Spleen (tissue), 11 donors: Measurements from ENCODE around the gene HS3ST4. TPM values are rescaled to one million over a fixed set of nuclear protein-coding genes. Genes with fewer than 3 reads are reported as not detected.

Experiments used
- DNase-seq: peaks from one replicate; pipeline ENCODE4 v3.0.0-alpha.2; 2020
- H3K27ac ChIP-seq, 8 donors: fragments of 200-600 bp; sonication (generic) in 7 of 8; 1 replicate in 4 of 8; 2 replicates in 4 of 8; pipeline versions ENCODE4 v1.5.0 to v1.8.0; 2016 to 2021; ENCODE audit warnings: inconsistent platforms in 4 of 8, mild to moderate bottlenecking in 4 of 8, moderate library complexity in 1 of 8
- H3K27me3 ChIP-seq, 7 donors: fragments of 200-600 bp; sonication (generic) in 6 of 7; replicated peaks in 1 of 7; 1 replicate in 4 of 7; 2 replicates in 3 of 7; pipeline versions ENCODE4 v1.5.0 to v1.8.0; 2016 to 2021; ENCODE audit warnings: inconsistent platforms in 3 of 7, mild to moderate bottlenecking in 1 of 7
- H3K36me3 ChIP-seq, 6 donors: fragments of 200-600 bp; sonication (generic) in 5 of 6; 1 replicate in 4 of 6; 2 replicates in 2 of 6; pipeline versions ENCODE4 v1.5.0 to v1.8.0; 2016 to 2021; ENCODE audit warnings: inconsistent platforms in 2 of 6
- H3K4me1 ChIP-seq, 6 donors: fragments of 200-600 bp; sonication (generic) in 5 of 6; 1 replicate in 3 of 6; 2 replicates in 3 of 6; pipeline versions ENCODE4 v1.5.0 to v1.8.0; 2016 to 2021; ENCODE audit warnings: inconsistent platforms in 3 of 6
- H3K4me3 ChIP-seq, 8 donors: fragments of 200-600 bp; sonication (generic) in 7 of 8; 1 replicate in 4 of 8; 2 replicates in 4 of 8; pipeline versions ENCODE4 v1.5.0 to v1.8.0; 2016 to 2021; ENCODE audit warnings: inconsistent platforms in 4 of 8, mild to moderate bottlenecking in 4 of 8, moderate library complexity in 2 of 8
- H3K9me3 ChIP-seq, 8 donors: fragments of 200-600 bp; sonication (generic) in 7 of 8; 1 replicate in 4 of 8; 2 replicates in 4 of 8; pipeline versions ENCODE4 v1.5.0 to v1.8.0; 2016 to 2021; ENCODE audit warnings: inconsistent platforms in 4 of 8
- CTCF ChIP-seq, 11 experiments: fragments of 200-600 bp in 7 of 11; fragments of 450-650 bp in 4 of 11; sonication (generic) in 4 of 11; IDR thresholded peaks in 8 of 11; conservative IDR thresholded peaks in 3 of 11; 1 replicate in 7 of 11; 2 replicates in 4 of 11; pipeline versions ENCODE4 v1.4.0 to v1.8.0; 2016 to 2021; ENCODE audit warnings: antibody characterized with exemption in 11 of 11, inconsistent platforms in 4 of 11, mild to moderate bottlenecking in 1 of 11
- POLR2A ChIP-seq, 3 donors: fragments of 450-650 bp; IDR thresholded peaks; one replicate each; pipeline ENCODE4 v1.5.1; 2017; ENCODE audit warnings: antibody characterized with exemption in 3 of 3, mild to moderate bottlenecking in 1 of 3
- POLR2AphosphoS5 ChIP-seq, 3 donors: sonication (generic); formaldehyde crosslinking; IDR thresholded peaks; one replicate each; pipeline ENCODE4 v1.5.1; 2017; ENCODE audit warnings: antibody characterized with exemption in 3 of 3
- WGBS, 5 donors: extraction: QIAGEN DNeasy Blood & Tissue Kit in 3 of 5; methylation state at CpG; one replicate each; pipeline versions ENCODE4 v1.1.5 to v1.1.7; 2013 to 2018; 5-methylcytosine and 5-hydroxymethylcytosine counted together
- intact Hi-C: fragments of 100-400 bp; cut with DNase I; formaldehyde crosslinking; loops from one replicate; pipeline ENCODE4 v1.15.0; 2023; ENCODE audit warnings: low total_unique reads
- polyA plus RNA-seq, 3 donors: library from polyadenylated mRNA; stranded (reverse); fragments of 200-250 nt; gene quantifications; one replicate each; pipeline ENCODE4 v1.2.1, GENCODE V29; 2013
- total RNA-seq, 7 donors: library from RNA; depleted of rRNA in 3 of 7; stranded (reverse); fragments of >200 nt in 3 of 7; fragmentation: NEBNext Ultra II Directional in 4 of 7; extraction: Animal tissue kit (Norgen Biotek cat#: 25700) in 4 of 7; gene quantifications; one replicate each; pipeline versions ENCODE4 v1.1.0 to v1.2.1, GENCODE V29; 2016 to 2021
- donor health status: healthy with polysubstance abuse.
- donor health status: DM: no; HTN: no; CAD: no; lungs with moderate emphysema.
- donor health status: DM: no; HTN: no; CAD: no.
- donor health status: Bipolar disorder and iron deficiency.
- donor health status: healthy.
- donor health status: DM: no; HTN: no; CAD: no.
- donor health status: DM: yes; HTN: yes; CAD: no.

HS3ST4 gene
- total and polyA plus RNA-seq, 10 donors = 0.08 to 4.2 (median 1.9) TPM

GRCh38 chr16:25859645-25860044 is 167.9 kb downstream of the HS3ST4 start:
- no peak for TF ChIP-seq CTCF (IDR thresholded peaks at IDR 0.05 in 8 of 11, conservative IDR thresholded peaks at IDR 0.05 in 3 of 11)
- TF ChIP-seq POLR2AphosphoS5 (IDR thresholded peaks at IDR 0.05) = no peak
- no peak for TF ChIP-seq POLR2A (IDR thresholded peaks at IDR 0.05)
- Histone ChIP-seq H3K27ac (no peak overlapping the region), H3K9me3 (peaks cover 0 to 21% (median 11%) of the 10 kb centered on the region in 8 donors), H3K36me3 (no peaks in the 10 kb centered on the region), H3K4me3 (no peak overlapping the region), H3K27me3 (peaks cover 0 to 22% (median 0%) of the 10 kb centered on the region in 7 donors), H3K4me1 (no peaks in the 10 kb centered on the region)
- WGBS, 5 donors = 73 to 91% (median 81%) methylated on average over 3 of the region's 3 CpGs
- intact Hi-C loops = no loop called here
- DNase-seq = no peak

- Histone ChIP-seq H3K27ac (no peak overlapping the region), H3K27me3 (peaks cover 0 to 11% (median 0%) of the 10 kb centered on the region in 7 donors), H3K4me1 (no peaks in the 10 kb centered on the region), H3K4me3 (no peak overlapping the region), H3K9me3 (peaks cover 0 to 23% (median 7%) of the 10 kb centered on the region in 8 donors), H3K36me3 (no peaks in the 10 kb centered on the region)
- WGBS, 5 donors = 63 to 71% (median 68%) methylated on average over 2 of the region's 2 CpGs
- no peak for TF ChIP-seq CTCF (IDR thresholded peaks at IDR 0.05 in 8 of 11, conservative IDR thresholded peaks at IDR 0.05 in 3 of 11)
- no peak for TF ChIP-seq POLR2AphosphoS5 (IDR thresholded peaks at IDR 0.05)
- TF ChIP-seq POLR2A (IDR thresholded peaks at IDR 0.05) = no peak
- intact Hi-C loops = no loop called here
- no peak for DNase-seq
Observed at GRCh38 chr16:25867041-25867440, 175.3 kb downstream of the HS3ST4 start.

- DNase-seq = no peak
- WGBS, 5 donors = 49 to 63% (median 58%) methylated on average over 6 of the region's 6 CpGs
- Histone ChIP-seq H3K9me3 (peaks cover 0 to 23% (median 7%) of the 10 kb centered on the region in 8 donors), H3K36me3 (no peaks in the 10 kb centered on the region), H3K4me1 (no peaks in the 10 kb centered on the region), H3K4me3 (no peak overlapping the region), H3K27ac (no peak overlapping the region), H3K27me3 (peaks cover 0 to 11% (median 0%) of the 10 kb centered on the region in 7 donors)
- intact Hi-C loops = no loop called here
- no peak for TF ChIP-seq POLR2A (IDR thresholded peaks at IDR 0.05)
- TF ChIP-seq POLR2AphosphoS5 (IDR thresholded peaks at IDR 0.05) = no peak
- TF ChIP-seq CTCF (IDR thresholded peaks at IDR 0.05 in 8 of 11, conservative IDR thresholded peaks at IDR 0.05 in 3 of 11) = no peak
Observed at GRCh38 chr16:25868106-25868505, 176.3 kb downstream of the HS3ST4 start.

GRCh38 chr16:25868706-25869370 is 177.1 kb downstream of the HS3ST4 start:
- no peak overlapping the region for H3K4me3 ChIP-seq
- WGBS, 5 donors = 53 to 62% (median 56%) methylated on average over 9 of the region's 9 CpGs
- H3K36me3 ChIP-seq = no peaks in the 10 kb centered on the region
- H3K27me3 ChIP-seq = peaks cover 0 to 11% (median 0%) of the 10 kb centered on the region in 7 donors
- intact Hi-C loops = no loop called here
- no peaks in the 10 kb centered on the region for H3K4me1 ChIP-seq
- DNase-seq = no peak
- no peak for TF ChIP-seq POLR2AphosphoS5 (IDR thresholded peaks at IDR 0.05)
- TF ChIP-seq POLR2A (IDR thresholded peaks at IDR 0.05) = no peak
- no peak for TF ChIP-seq CTCF (IDR thresholded peaks at IDR 0.05 in 8 of 11, conservative IDR thresholded peaks at IDR 0.05 in 3 of 11)
- no peak overlapping the region for H3K27ac ChIP-seq
- H3K9me3 ChIP-seq = peaks cover 0 to 18% (median 7%) of the 10 kb centered on the region in 8 donors
